Measurements from ENCODE around the gene RCOR2. TPM values are rescaled to one million over a fixed set of nuclear protein-coding genes. Genes with fewer than 3 reads are reported as not detected.

RCOR2 gene
- total RNA-seq, 2 experiments from 2014 or later, result 0.61 to 2.1 TPM

DNA sequence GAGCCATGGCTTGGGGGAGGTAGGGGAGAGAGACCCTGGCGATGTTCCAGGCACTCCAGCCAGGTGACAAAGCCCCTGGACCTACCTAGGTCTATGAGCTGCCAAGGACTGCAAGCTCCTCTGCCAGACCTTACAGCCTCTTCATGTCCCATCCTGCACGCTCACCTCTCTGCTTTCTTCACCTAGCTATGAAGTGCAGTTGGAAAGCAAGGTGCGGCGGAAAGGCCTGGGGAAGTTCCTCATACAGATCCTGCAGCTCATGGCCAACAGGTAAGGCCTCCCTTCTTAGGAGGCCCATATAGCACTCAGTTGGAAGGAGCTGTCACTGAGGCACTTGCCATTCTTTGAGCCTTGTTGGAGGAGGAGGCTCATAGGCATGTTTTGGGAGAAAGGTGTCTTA is 35.6 kb upstream of the RCOR2 start:
- ChIA-PET POLR2A (interaction anchor here (1.2 to 1.8 kb wide), 3 partner anchors 9 to 33 kb away, joined by 3 to 13 read pairs (median 4); partner anchors contain the start of gene OTUB1), CTCF (interaction anchor here (0.7 to 1.8 kb wide), 5 partner anchors 9 to 214 kb away, joined by 3 to 6 read pairs (median 4); partner anchors contain the start of gene ZFTA)
- intact Hi-C loops (cut with micrococcal nuclease), result no loop called here
- TF ChIP-seq, protein P1, sequence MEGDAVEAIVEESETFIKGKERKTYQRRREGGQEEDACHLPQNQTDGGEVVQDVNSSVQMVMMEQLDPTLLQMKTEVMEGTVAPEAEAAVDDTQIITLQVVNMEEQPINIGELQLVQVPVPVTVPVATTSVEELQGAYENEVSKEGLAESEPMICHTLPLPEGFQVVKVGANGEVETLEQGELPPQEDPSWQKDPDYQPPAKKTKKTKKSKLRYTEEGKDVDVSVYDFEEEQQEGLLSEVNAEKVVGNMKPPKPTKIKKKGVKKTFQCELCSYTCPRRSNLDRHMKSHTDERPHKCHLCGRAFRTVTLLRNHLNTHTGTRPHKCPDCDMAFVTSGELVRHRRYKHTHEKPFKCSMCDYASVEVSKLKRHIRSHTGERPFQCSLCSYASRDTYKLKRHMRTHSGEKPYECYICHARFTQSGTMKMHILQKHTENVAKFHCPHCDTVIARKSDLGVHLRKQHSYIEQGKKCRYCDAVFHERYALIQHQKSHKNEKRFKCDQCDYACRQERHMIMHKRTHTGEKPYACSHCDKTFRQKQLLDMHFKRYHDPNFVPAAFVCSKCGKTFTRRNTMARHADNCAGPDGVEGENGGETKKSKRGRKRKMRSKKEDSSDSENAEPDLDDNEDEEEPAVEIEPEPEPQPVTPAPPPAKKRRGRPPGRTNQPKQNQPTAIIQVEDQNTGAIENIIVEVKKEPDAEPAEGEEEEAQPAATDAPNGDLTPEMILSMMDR (IDR thresholded peaks at IDR 0.05), result no peak
- H3K4me1 Mint-ChIP-seq (ENCODE audit: low read depth), result peaks cover 28% of the 10 kb centered on the region
- ATAC-seq (no peak), DNase-seq (no peak)
- H3K36me3 Mint-ChIP-seq (ENCODE audit: low read depth), result peaks cover 21% of the 10 kb centered on the region
- no peaks in the 10 kb centered on the region for H3K27me3 Mint-ChIP-seq
- H3K27ac Mint-ChIP-seq, result peak overlapping the region; percentile 85
- no peaks in the 10 kb centered on the region for H3K9me3 Mint-ChIP-seq
- H3K4me3 Mint-ChIP-seq, result peak overlapping the region; percentile 0

- peak overlapping the region; percentile 0 for H3K4me3 Mint-ChIP-seq
- peaks cover 28% of the 10 kb centered on the region for H3K4me1 Mint-ChIP-seq (ENCODE audit: low read depth)
- POLR2A ChIA-PET, result interaction anchor here (0.6 to 1.8 kb wide), 5 partner anchors 10 to 36 kb away, joined by 3 to 13 read pairs (median 4); partner anchors contain the start of gene OTUB1
Observed at GRCh38 chr11:63951779-63952536, 35.0 kb upstream of the RCOR2 start.

DNA sequence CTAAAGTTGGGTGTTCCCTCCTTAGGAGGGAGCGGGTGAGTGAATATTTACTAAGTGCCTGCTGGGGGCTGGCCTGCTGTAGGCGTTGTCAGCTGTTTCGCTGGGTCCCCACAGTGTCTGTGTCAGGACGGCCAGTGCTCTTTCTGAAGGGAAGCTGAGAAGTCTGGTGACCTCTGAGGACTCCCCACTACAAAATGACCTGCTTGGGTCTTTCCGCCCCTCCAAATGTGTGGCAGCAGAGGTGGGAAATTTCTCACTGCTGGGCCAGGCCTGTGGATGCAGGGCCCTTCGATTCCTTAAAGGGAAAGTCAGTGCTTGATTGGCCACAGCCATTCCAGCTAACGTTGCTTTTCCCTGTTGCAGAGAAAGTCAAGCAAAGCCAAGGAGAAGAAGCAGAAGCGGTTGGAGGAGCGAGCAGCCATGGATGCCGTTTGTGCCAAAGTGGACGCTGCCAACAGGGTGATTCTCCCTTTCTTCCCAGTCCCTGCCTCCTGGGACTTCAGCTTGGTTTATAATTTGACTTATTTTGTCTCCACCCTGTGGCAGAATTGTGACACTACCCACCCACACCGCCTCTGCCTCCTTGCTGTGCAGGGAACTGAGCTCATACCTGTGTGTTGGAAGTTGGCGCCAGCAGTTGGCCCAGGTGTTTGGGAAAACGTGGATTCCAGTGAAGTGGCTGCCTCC is 28.7 kb upstream of the RCOR2 start:
- no peak overlapping the region for H3K4me3 Mint-ChIP-seq
- peaks cover 13% of the 10 kb centered on the region for H3K4me1 Mint-ChIP-seq (ENCODE audit: low read depth)
- no peak overlapping the region for H3K27ac Mint-ChIP-seq
- H3K9me3 Mint-ChIP-seq, result no peaks in the 10 kb centered on the region
- TF ChIP-seq, protein P1 (IDR thresholded peaks at IDR 0.05), result peak; percentile 71
- CTCF ChIA-PET, result interaction anchor here (0.5 to 8.8 kb wide), 36 partner anchors 9 to 279 kb away, joined by 3 to 146 read pairs (median 4); partner anchors contain the start of genes COX8A, MARK2 and ZFTA
- DNase-seq, result peak; percentile 72
- POLR2A ChIA-PET, result interaction anchor here (1.2 kb wide), 1 partner anchor 40 kb away, joined by 3 read pairs; no protein-coding TSS in a partner anchor
- intact Hi-C loops (cut with micrococcal nuclease), result loop anchor here (2.0 kb wide), 1 partner anchor 109 kb away; no protein-coding TSS in a partner anchor
- peak; percentile 84 for ATAC-seq
- H3K36me3 Mint-ChIP-seq (ENCODE audit: low read depth), result peaks cover 7% of the 10 kb centered on the region
- no peaks in the 10 kb centered on the region for H3K27me3 Mint-ChIP-seq

More at GRCh38 chr11:63951779-63952536, 35.0 kb upstream of the RCOR2 start:
- DNase-seq (peak; percentile 78), ATAC-seq (peak; percentile 94)
- Mint-ChIP-seq H3K27me3 (no peaks in the 10 kb centered on the region), H3K27ac (peak overlapping the region; percentile 85), H3K36me3 (ENCODE audit: low read depth) (peaks cover 23% of the 10 kb centered on the region), H3K9me3 (no peaks in the 10 kb centered on the region)
- CTCF ChIA-PET, result interaction anchor here (0.8 to 1.8 kb wide), 6 partner anchors 17 to 313 kb away, joined by 3 to 6 read pairs (median 4); partner anchors contain the start of gene ZFTA
- TF ChIP-seq, protein P1 (IDR thresholded peaks at IDR 0.05), result no peak
- intact Hi-C loops (cut with micrococcal nuclease), result no loop called here

DNA sequence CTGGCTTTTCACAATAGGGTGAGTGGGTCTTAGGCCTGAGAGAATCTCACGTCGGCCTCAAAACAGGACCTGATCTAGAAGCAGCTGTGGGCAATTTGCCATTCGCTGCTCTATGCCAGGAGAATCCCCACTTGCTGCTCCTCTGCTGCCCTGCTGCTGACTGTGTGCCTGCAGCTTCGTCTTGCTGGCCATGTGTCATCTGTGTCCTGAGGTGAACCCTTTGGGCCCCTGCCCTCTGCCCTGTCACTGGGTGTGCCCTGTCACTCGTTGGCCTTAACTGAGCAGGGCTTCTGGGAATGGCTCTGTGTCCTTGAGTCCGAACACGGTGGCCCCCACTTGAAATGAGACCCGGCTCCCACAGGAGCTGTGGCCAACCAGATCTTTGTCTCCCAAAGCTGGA is 28.0 kb upstream of the RCOR2 start:
- CTCF ChIA-PET, result interaction anchor here (0.8 to 8.8 kb wide), 24 partner anchors 10 to 205 kb away, joined by 3 to 146 read pairs (median 5); partner anchors contain the start of genes MARK2 and ZFTA
- H3K9me3 Mint-ChIP-seq, result no peaks in the 10 kb centered on the region
- H3K4me1 Mint-ChIP-seq (ENCODE audit: low read depth), result peaks cover 17% of the 10 kb centered on the region
- TF ChIP-seq, protein P1 (IDR thresholded peaks at IDR 0.05), result no peak
- H3K4me3 Mint-ChIP-seq, result no peak overlapping the region
- peaks cover 7% of the 10 kb centered on the region for H3K36me3 Mint-ChIP-seq (ENCODE audit: low read depth)
- H3K27ac Mint-ChIP-seq, result no peak overlapping the region
- intact Hi-C loops (cut with micrococcal nuclease), result loop anchor here (2.0 kb wide), 1 partner anchor 108 kb away; no protein-coding TSS in a partner anchor
- POLR2A ChIA-PET, result interaction anchor here (1.2 to 1.6 kb wide), 2 partner anchors 23 to 40 kb away, joined by 3 read pairs; no protein-coding TSS in a partner anchor
- no peak for DNase-seq
- no peak for ATAC-seq
- no peaks in the 10 kb centered on the region for H3K27me3 Mint-ChIP-seq
